ENCODE data around the gene PROX2.

GRCh38 chr14:74864198-74864597, 11.7 kb downstream of the PROX2 start:
- TF ChIP-seq, protein P1, sequence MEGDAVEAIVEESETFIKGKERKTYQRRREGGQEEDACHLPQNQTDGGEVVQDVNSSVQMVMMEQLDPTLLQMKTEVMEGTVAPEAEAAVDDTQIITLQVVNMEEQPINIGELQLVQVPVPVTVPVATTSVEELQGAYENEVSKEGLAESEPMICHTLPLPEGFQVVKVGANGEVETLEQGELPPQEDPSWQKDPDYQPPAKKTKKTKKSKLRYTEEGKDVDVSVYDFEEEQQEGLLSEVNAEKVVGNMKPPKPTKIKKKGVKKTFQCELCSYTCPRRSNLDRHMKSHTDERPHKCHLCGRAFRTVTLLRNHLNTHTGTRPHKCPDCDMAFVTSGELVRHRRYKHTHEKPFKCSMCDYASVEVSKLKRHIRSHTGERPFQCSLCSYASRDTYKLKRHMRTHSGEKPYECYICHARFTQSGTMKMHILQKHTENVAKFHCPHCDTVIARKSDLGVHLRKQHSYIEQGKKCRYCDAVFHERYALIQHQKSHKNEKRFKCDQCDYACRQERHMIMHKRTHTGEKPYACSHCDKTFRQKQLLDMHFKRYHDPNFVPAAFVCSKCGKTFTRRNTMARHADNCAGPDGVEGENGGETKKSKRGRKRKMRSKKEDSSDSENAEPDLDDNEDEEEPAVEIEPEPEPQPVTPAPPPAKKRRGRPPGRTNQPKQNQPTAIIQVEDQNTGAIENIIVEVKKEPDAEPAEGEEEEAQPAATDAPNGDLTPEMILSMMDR (IDR thresholded peaks at IDR 0.05), result no peak
- TF ChIP-seq POLR2AphosphoS5 (IDR thresholded peaks at IDR 0.05; ENCODE audit: insufficient read depth in 1 of 2, low read depth in 1 of 2), result no peak
